Stimulated activated CD8-positive, alpha-beta memory T cell treated with anti-CD3 and anti-CD28 coated beads, Interleukin-4, amount 100 ng/mL, for 48 hours (primary cell): ENCODE data around the gene TAOK1.

Experiments used
- DNase-seq: peaks from one replicate; pipeline ENCODE4 v3.0.0-alpha.2; 2020

The TAOK1 gene

DNA sequence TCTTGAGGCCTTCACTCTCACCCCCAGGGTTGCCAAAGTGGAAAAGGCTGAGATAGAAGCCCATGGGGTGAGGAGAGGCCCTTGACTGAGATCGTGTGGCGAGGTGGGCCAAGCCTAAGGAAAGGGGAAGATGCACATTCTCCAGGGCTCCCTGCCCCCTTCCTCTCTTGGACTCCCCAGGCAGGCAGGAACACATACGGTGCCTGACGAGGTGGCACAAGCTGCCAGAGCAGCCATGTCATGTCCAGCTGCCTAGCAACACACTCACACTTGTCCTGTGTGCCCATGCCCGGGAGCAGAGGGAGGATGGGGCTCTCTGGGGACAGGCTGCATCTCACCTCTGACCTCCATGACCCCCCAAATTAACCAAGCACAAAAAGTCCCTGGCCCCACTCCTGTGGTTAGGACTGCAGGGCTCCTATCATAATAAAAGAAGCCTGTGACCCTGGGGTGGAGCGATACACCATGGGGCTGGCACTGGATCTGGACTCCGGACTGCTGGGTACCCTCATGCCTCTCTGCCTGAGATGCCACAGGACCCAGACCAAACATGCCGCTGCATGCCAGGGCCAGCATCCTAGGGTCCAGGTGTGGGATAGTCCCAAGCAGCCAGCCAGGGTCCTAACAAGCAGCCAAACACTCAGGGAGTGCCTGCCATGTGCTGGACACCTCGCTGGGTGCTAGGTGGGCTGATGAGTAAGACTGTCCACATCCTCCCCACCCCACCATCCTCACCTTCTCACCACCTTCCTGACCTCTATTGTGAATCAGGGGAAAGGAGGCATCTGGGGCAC is 196.7 kb downstream of the TAOK1 start:
- no peak for DNase-seq

DNA sequence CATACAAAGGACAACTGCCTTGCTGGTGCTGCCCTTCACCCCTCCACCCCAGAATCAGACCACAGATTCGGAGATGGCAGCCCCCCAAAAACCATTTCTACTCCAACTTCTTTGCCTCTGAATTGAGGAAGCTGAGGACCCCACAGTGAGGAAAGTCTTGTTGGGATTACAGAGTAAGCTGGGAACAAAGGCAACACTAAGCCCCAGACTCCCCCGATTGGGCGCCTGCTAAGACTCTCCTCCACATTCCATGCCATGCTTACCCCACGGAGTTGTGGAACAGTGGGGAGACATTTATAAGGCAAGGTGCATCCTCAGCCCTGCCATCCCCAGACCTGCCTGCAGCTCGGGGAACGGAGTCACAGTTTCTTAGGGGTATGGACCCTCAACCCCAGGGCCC is 197.4 kb downstream of the TAOK1 start:
- DNase-seq = no peak

DNA sequence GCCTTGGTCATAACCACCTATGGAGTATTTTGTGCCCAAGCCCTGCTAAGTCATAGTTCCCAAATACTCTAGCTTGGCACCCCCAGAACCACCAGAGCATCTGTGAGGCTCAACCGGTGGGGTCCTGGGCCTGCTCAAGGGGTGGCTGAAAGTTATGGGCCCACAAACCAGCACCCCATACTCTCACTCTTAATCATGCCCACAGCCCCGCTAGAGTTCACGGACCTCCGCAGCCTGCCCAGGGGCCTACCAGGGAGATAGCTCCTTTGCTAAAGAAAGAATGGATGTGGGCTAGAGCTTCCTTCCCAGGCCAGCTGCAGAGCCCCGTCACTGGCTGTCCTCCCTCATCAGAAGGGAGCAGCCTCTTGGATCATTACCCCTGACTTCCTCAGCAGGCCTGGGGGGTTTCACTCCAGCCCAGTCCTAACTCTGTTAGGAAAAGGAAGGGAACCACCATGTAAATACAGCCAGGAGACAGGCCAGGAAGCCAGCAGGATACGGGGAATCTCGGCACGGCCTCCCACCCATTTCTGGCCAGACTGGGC is 197.9 kb downstream of the TAOK1 start:
- no peak for DNase-seq

DNA sequence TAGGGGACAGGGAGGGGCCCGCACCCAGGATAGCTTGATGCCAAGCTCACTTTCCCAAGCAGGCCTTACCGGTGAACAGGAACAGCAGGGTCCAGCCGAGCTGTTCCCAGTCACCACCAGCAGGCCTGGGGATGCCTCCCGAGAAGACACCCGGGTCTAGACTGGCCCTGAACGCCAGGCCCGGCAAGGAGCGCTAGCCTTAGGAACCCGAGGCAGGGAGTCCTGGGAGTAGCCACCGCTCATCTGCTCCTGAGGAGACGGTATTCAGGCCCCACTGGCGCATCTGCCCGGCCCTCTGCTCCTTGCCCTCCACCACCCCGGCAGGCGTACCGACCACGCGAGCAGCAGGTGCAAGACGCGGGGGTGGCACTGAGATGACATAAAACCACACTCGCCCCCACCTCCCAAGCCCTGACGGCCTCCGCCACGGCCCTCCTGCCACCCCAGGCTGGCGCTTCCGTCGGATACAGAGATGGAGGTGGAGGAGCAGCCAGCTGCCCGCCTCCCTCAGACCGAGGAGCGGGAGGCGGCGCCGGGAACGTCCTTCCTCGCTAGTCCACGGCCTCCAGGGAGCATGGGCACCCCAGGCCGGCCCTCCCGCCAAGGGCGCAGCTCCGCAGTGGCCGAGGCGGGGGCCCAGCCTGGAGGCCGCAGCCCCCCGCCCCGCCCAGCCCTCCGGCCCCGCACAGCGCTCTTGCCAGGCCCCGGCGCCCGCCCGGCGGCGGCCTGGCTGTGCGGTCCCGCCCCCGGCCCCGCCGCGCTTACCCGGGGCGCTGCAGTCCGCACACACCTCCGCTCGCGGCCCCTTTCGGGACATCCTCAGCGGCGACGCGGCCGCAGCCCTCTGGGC is 198.6 kb downstream of the TAOK1 start:
- DNase-seq = peak; percentile 69

DNA sequence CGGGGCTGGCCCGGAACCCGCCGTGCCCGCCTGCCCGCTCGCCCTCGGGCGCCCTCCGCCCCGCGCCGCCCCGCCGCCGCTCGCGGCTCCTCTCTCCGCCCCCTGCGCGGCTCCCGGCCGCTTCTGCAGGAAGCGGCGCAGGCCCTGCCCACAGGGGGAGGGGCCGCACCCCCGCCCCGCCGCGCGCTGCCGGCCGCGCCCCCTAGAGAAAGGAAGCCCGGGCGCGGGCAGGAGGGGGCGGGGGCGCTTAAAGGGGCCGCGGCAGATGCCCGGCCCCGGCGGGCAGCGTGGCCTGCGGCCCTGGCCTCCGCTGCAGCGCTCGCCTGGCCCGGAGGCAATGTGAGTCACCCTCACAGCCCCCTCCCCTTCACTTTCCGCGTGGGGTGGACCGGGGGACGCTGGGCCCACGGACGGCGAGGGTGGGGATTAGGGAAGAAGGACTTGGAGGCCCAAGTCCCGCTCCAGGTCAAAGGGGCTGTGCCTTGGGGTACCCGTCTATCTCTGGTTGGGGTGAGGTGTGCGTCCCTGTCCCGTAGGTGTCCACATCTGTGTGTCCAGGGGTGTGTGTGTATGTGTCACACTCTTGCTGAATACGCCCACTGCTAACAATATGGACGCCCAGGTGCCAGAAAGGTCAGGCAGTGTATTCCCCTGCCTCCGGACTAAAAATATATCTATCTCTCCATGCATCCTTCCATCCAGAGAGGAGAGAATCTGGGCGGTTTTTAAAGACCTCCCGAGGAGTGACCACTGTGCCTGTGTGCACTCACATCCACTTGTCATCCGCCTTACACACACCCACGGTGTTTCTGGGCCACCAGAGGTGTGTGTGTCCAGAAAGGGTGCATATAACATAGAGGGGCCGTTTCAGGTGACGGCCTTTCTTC is 199.6 kb downstream of the TAOK1 start, which contains the start of gene GIT1:
TSS of gene GIT1 (minus strand) at position 125 of the 887 bp plus-strand sequence. CDS start 270 bp downstream, outside the sequence.
- peak; percentile 84 for DNase-seq

DNA sequence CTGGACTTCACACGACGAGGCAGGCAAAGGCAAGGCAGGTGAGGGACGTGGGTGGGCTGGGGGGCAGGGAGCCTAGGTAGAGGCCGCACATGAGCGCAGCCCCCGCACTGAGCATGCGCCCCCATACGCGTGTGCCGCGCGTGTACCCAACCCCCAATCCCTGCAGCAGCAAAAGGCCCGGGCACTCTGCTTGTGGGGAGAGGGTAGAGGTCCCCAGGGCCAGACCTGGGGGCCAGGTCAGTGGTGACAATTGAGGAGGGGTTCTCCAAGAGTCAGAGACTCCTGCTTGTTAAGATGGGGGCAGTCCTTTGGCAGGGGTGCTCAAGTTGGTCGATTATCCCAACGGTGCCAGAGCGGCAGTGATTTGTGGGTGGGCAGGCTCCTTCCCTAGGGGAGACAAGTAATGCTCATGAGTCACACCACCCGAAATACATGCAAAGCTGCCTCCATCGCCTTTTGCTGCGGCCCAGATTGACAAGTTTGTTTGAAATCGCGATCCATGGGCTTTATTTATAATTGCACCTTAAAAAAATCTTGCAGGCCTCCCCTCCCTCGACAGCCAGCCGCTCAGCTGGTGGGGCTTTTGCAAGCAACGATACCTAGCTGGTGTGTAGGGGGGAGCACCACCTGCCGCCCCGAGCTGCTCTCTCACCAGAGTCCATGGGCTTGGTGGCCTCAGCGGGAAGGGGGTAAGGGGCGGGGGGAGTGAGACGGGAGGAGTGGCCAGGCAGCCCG is 200.4 kb downstream of the TAOK1 start:
- peak; percentile 54 for DNase-seq

DNA sequence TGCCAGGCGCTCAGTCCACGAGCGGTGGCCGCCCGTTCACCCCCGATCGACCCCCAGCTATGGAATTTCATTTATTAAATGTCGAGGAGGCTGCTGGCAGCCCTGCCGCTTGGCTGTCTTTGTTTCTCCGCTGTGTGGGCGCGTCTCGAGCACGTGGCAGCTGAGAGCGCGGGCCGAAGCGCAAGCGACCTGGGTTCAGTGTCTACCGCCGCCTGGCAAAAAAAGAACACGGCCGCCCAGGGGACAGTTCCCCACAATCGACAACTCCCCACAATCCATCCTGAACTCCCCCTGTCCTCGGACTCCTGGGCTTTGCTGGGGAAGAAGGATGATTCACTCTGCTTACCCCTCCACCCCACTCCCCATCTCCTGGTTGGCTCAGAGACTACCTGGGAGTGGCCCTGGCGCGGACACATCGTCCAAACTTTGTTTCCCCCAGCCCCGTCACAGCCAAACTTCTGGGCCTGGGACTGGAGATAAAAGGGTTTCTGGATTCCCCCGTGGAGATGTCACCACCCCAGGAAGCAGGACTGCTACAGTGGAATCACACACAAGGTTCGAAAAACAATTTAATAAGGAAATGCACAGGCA is 201.1 kb downstream of the TAOK1 start:
- DNase-seq = peak; percentile 70

DNA sequence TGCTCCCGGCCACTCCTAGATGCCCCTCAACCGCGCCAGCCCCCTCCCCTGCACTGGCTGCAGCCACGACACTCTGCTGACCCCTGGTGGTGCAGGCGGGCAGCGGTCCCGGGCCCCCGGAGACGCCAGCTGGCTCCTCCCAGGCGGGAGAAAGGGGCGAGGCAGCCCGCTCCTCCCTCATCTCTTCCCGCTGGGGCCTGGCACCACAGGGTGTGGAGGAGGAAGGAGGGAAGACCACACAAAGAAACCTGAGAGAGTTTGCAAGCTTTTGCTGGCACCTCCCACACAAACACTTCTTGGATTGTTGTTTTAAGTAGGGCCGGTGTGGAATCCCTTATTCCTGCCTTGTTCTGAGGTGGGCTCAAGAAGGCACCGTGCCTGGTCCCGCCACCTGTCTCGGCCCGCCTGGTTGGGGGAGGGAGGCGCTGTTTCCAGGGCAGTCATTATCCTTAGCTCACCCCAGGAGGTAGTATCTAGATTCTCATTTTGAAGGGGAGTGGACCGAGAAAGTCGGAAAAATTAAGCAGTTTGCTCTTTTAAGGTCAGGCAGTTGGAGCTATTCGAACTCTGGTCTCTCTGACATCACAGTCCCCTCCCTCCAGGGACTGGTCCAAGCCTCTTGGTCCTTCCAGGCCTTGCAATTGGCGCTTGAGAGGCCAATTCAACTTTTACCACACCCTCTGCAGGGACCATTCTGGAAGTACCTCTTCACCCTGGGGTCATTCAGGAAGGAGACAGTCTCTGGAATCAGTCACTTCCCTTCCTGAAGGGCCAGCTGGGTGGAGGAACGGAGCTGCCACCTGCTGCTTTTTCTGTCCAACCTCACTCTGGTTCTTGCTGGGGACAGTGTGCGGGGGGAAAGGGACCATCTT is 201.8 kb downstream of the TAOK1 start:
- DNase-seq = peak; percentile 93

DNA sequence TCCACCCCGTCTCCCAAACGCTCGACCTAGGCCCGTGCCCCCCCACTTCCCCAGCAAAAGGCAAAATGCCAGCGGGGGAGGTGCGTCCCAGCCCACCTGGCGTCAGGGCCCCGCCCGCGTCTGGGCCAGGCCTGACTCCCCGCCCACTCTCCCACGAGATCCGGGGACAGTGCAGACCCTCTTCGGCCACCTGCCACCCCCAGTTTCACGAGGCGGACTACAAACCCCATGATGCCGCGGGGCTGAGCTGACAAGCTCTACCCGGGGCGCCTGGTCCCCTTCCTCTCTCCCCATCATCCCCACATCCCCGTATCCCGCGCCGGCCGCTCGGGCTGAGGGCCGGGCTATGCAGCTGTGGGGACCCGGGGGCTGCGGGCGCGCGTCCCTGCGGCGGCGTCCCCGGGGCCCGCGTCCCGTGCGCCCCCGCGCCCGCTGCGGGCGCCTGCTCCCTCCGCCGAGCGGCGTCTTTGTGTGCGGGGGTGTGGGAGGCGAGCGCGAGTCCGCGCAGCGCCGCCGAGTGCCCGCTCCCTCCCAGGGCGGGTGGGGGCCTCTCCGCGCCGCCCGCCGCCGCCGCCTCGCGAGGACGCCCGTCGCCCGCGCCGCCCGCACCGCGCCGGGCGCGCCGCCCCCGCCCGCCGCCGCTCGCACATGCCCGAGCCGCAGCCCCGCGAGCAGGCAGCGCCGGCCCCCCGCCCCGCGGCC is 202.8 kb downstream of the TAOK1 start, which contains the start of gene ANKRD13B:
TSS of gene ANKRD13B (plus strand) at position 283 of the 702 bp plus-strand sequence. CDS start 490 bp downstream, outside the sequence.
- peak; percentile 74 for DNase-seq

DNA sequence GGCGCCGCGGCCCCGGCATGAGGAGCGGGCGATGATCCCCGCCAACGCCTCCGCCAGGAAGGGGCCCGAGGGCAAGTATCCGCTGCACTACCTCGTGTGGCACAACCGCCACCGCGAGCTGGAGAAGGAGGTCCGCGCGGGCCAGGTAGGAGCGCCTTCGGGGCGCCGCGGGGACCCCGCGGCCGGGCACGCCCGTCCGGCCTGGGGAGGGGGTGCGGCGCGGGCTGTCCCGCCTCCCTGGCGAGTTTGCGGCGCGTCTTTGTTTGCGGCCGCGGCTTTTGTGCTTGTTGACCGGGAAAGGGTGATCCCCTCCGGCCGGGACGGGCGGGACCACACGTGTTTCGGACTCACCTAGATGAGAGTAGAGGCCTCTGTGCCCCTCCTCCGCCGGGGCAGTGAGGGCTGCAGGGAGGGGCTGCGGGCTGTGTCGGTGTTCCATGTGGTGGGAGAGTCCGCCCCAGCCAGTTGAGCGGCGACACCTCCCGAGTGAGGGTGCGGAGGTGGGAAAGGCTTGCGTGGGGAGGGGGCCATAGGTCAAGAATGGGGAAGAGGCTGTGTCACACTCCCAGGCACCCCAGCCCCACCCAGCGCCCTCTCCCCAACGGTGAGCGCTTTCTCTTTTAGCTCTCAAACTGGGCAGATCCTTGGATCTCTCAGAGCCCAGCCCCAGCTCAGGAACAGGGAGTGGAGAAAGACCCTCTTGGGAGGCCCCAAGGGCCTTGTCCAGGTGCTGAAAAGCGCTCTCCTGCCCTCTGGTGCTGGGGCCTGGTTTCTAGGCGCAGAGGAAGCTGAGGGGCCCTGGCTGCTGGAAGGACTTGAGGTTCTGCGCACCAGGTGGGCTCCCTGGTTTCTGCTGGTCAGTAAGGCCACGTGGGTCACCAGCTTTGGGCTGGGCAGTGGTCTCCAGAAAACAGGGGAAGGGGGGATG is 203.7 kb downstream of the TAOK1 start:
- DNase-seq = peak; percentile 55

DNA sequence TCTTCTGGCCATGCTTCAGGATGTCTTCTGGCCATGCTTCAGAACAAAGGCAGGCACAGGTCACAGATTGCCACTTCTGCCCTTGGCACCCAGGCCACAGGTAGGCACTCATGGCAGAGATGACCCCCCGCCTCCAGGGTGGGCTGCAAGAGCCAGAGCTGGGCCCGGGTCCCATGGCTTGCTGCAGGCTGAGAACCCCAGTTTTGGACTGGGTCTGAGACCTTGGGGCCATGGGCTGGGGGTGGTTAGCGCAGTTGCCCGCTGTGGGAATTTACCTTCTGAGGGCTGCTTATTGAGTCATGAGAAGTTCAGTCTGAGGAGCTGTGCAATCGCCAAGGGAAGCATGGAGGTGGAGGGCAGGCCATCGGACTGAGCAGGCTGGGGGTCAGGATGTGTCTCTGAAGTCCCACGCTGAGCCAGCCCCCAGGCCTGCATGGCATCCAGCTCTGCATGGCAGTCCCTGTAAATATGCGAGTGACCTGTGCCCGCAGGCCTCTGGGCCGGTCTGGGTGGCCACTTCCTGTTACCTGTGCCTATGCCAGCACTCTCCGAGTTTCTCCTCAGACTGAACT is 204.4 kb downstream of the TAOK1 start:
- no peak for DNase-seq

DNA sequence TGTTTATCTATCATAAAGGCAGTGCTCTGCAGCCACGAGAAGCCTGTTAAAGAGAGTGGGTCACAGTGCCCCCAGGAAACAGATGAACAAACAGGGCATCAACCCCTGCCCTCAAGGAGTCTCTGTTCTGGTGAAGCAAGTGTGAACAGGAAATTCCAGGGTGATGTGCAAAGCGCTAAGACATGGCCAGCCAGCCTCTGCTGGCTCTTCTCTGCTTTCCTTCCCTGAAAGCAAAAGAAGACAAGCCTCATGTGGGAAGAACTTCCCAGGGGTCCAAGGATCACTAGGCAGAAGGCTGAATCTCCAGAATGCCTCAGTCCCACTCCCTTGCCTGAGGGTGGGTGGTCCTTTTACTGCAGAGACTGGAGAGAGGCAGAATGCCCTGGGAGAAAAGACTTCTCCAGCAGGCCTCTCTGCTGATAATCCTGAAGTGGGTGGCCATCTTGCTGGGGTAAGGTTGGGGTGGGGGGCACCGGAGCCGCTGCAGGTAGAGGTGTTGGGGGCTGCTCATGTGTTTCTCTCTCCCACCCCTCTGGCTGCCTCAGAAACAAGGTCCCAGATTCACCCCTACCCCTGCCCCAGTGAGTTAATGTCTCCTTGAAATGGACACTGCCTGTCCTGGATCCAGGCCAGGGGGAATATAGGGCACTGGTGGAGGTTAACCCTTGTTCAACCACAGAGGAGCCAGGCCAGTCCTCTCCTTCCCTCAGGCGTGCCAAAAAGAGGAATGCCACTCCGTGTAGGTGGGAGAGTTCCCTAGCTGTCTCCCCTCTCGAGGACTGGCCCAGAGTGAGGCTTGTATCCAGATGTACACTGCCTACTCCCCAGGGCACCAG is 205.2 kb downstream of the TAOK1 start:
- no peak for DNase-seq

DNA sequence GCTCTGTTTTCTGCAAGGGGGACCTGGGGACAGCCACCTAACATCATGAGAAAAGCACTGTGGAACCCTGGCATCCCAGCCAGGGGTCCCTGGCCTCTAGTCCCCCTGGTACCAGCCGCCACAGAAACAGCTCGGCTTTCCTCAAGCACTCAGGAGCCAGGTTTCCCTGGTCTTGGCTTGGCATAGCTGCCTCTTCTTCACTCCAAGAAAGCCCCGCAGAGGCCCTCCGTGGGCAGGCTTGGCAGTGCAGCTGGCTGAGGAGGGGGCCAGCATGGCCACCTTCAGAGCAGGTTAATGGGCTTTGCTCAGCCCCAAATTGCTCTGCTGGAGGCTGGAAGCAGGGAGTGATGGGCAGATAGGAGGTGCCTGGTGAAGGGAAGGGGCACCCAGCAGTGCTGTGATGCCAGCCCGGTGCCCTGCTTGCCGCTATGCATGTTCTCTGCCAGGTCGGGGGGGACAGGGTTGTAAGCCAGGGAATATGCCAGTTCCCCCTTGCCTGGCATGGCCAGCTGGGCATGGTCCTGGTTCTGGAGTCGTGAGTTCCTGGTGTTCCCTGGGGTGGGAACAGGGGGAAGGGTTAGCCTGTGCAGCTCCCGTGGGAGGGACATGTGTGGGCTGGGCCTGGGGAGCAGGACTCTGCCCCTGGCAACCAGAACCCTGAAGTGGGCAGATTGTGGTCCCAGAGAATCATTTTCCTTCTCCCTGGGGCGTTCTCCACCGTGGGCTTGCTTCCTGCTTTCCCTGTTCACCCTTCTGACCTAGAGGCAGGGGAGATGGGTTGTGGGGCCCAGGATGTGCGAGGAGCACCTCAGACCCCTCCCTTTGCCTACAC is 206.0 kb downstream of the TAOK1 start:
- DNase-seq = no peak

DNA sequence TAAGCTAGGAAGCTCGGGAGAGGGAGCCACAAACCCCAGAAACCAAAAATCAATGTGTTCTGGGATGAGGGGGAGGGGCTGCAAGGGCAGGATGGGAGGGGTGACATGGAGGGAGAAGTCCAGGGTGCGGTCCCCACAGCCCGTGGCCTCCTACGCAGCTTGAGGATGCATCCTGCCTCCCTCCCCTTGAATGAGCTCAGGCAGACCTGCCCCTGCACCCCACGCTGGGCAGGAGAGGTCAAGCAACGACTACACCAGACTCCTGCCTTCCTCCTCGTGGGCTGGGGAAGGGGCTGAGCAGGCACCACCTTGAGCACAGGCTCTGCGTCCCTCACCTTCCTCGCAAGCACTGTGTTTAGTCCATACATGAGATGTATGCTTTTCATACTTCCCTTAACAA is 206.6 kb downstream of the TAOK1 start:
- DNase-seq = no peak

DNA sequence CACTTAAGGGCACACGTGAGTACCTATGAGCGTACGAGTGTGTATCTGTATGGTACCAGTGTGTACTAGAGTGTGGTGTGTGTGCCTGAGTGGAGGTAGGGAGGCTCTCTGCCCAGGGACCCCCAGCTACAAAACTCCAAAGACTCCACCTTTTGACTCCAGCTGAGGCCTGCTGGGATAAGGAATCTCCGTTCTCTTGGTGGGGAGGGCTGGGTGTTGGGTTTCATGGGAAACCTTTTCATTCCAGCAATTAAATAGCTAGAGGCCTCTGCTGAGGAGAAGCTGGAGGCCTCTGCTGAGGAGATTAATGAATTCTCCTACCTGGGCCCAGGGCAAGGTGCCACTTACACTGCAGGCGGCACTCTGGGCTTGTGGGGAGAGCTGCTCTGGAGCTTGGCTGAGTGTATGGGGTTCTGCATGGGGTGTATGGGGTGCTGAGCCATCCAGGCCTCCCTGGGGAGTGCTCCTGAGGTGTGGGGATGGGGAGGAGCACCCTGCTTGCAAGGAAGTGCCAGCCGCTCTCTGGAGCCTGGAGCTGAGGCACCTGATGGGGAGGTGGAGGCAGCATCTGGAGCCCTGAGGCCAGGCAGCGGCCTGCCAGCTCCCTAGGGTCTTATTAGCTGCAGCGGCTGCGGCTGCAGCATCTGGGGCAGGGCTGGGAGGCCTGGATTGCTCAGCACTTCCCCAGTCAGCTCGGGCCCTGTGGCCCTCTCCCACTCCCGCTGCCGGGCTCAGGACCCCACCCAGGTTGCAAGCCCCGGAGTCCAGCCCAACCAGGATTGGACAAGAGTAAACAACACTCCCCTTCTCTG is 207.4 kb downstream of the TAOK1 start:
- DNase-seq = no peak
